ENCODE data around the gene RAB44.

DNA sequence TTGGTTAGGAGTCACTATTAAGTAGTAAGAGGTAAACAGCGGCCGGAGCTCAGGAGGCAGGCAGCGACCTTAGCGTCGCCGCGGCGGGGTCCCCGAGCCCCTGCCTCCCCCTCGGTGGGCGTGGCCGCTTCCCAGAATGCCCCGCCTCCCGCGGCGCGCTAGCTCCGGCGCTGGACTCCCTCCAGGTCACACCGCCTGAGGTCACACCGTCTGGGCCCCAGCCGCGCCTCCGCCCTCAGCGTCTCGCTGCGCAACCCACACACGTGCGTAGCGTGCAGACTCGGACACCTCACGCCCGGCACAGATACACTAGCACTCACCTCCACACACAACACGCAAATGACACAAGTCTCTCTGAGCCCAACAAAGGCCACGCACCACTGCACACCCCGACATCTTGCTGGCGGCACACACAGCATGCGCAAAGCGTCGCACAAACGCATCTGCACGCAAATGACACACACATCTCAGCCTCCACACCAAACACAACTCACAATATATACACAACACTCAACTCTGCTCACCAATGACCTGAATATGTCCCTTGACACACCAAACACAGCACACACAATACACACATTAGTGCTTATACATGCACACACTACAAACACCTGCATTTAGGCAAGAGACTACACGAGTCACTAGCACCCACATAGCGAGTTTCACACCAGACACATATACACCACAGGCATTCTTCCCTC is 36.7 kb upstream of the RAB44 start:
- TF ChIP-seq CTCF (IDR thresholded peaks at IDR 0.05) = no peak
- TF ChIP-seq POLR2A (IDR thresholded peaks at IDR 0.05) = no peak
